HepG2 (cell line): ENCODE data around the gene TAS1R3. TPM values are rescaled to one million over a fixed set of nuclear protein-coding genes. Genes with fewer than 3 reads are reported as not detected.
A peak's percentile ranks its signal among the peaks of the same experiment; 100 is the strongest.

Experiments
- ASH2L ChIP-seq: fragments of 300-600, 200-600 bp; sonication (generic); IDR thresholded peaks from 2 replicates; pipeline ENCODE4 v1.7.0; 2017; ENCODE audit warnings: low read depth, mild to moderate bottlenecking, moderate library complexity, mixed read lengths, low read length; ENCODE audit not compliant: insufficient read length
- FOXA3 ChIP-seq: IDR thresholded peaks from 2 replicates; pipeline ENCODE4 v1.6.1; 2016; ENCODE audit warnings: missing genetic modification reagents, missing compliant biosample characterization
- HNRNPUL1 ChIP-seq: fragments of 200-400 bp; formaldehyde crosslinking; IDR thresholded peaks from 2 replicates; pipeline ENCODE4 v1.6.1; 2017; ENCODE audit warnings: low read depth, mild to moderate bottlenecking, low read length, moderate library complexity
- MATR3 ChIP-seq: sonication (generic); formaldehyde crosslinking; IDR thresholded peaks from 2 replicates; pipeline ENCODE4 v1.4.0; 2020; ENCODE audit warnings: missing genetic modification reagents
- PCBP1 ChIP-seq: fragments of 200-400 bp; formaldehyde crosslinking; IDR thresholded peaks from 2 replicates; pipeline ENCODE4 v1.6.1; 2017; ENCODE audit warnings: mild to moderate bottlenecking, low read depth, low read length, borderline replicate concordance
- SALL2 ChIP-seq: sonication (generic); formaldehyde crosslinking; IDR thresholded peaks from 2 replicates; pipeline ENCODE4 v1.8.1; 2023; ENCODE audit warnings: mild to moderate bottlenecking, missing genetic modification reagents, inconsistent platforms
- SAP130 ChIP-seq: IDR thresholded peaks from 2 replicates; pipeline ENCODE4 v1.6.1; 2016; ENCODE audit warnings: low read depth
- SKI ChIP-seq: fragments of 450-650 bp; IDR thresholded peaks from one replicate; pipeline ENCODE4 v1.6.1; 2018; ENCODE audit warnings: mild to moderate bottlenecking; ENCODE audit not compliant: partially characterized antibody
- SRSF1 ChIP-seq: fragments of 200-400 bp; formaldehyde crosslinking; optimal IDR thresholded peaks from 2 replicates; pipeline ENCODE3; 2017; ENCODE audit warnings: mild to moderate bottlenecking, low read depth, low read length, moderate library complexity
- TRIM22 ChIP-seq: fragments of 450-650 bp; IDR thresholded peaks from 2 replicates; pipeline ENCODE4 v1.6.1; 2017
- U2AF2 ChIP-seq: fragments of 200-400 bp; formaldehyde crosslinking; IDR thresholded peaks from 2 replicates; pipeline ENCODE4 v1.6.1; 2017; ENCODE audit warnings: low read depth, mild to moderate bottlenecking, low read length
- ZNF143 ChIP-seq: sonication (generic); formaldehyde crosslinking; IDR thresholded peaks from 2 replicates; pipeline ENCODE4 v1.4.0; 2020; ENCODE audit warnings: missing genetic modification reagents
- ZNF232 ChIP-seq: sonication (generic); formaldehyde crosslinking; IDR thresholded peaks from 2 replicates; pipeline ENCODE4 v1.4.0; 2020; ENCODE audit warnings: missing genetic modification reagents, borderline replicate concordance
- ZNF577 ChIP-seq: sonication (generic); formaldehyde crosslinking; IDR thresholded peaks from 2 replicates; pipeline ENCODE4 v1.4.0; 2020; ENCODE audit warnings: mild to moderate bottlenecking, low read depth, missing genetic modification reagents, borderline replicate concordance
- ZNF639 ChIP-seq: conservative IDR thresholded peaks from 2 replicates; pipeline ENCODE4 v1.6.1; 2018; ENCODE audit warnings: missing genetic modification reagents
- ZNF713 ChIP-seq: sonication (generic); formaldehyde crosslinking; IDR thresholded peaks from 2 replicates; pipeline ENCODE4 v1.4.0; 2020; ENCODE audit warnings: mild to moderate bottlenecking, missing genetic modification reagents
- ZNF737 ChIP-seq: sonication (generic); formaldehyde crosslinking; IDR thresholded peaks from 2 replicates; pipeline ENCODE4 v1.5.0; 2020; ENCODE audit warnings: missing genetic modification reagents, mild to moderate bottlenecking, borderline replicate concordance
- ZNF773 ChIP-seq: sonication (generic); formaldehyde crosslinking; IDR thresholded peaks from 2 replicates; pipeline ENCODE4 v1.4.0; 2020; ENCODE audit warnings: missing genetic modification reagents, borderline replicate concordance
- ZSCAN29 ChIP-seq: sonication (generic); formaldehyde crosslinking; conservative IDR thresholded peaks from 2 replicates; pipeline ENCODE4 v1.4.0; 2020; ENCODE audit warnings: mild to moderate bottlenecking, missing genetic modification reagents
- polyA plus RNA-seq, 8 experiments: library from polyadenylated mRNA; depleted of rRNA in 3 of 8; stranded (reverse) in 7 of 8; unstranded in 1 of 8; fragments of >200 nt; fragmentation: Illumina TruSeq in 4 of 8; extraction: Trizol in 4 of 8; gene quantifications; 2 replicates each; pipeline versions ENCODE4 v1.2.1 to v1.2.3, GENCODE V29; 2011 to 2016; ENCODE audit warnings: low read depth in 4 of 8, missing spikeins in 1 of 8, mixed read lengths in 1 of 8; ENCODE audit not compliant: insufficient read depth in 1 of 8
- total RNA-seq, 5 experiments: library from RNA; depleted of rRNA; stranded (reverse); fragments of >200 nt; fragmentation: Illumina TruSeq; extraction: Trizol; gene quantifications; 2 replicates each; pipeline ENCODE4 v1.2.3, GENCODE V29; 2016; ENCODE audit warnings: low read depth in 1 of 5
- TF ChIP-seq, protein P1 (sequence below): sonication (generic); formaldehyde crosslinking; IDR thresholded peaks from 2 replicates; pipeline ENCODE4 v1.4.0; 2020; ENCODE audit warnings: missing genetic modification reagents
- TF ChIP-seq, protein P2 (sequence below): sonication (generic); formaldehyde crosslinking; IDR thresholded peaks from 2 replicates; pipeline ENCODE4 v1.4.0; 2020; ENCODE audit warnings: missing genetic modification reagents

Gene TAS1R3
- total and polyA plus RNA-seq, 2 of the 13 experiments (the other 11 are each of a cell fraction or from before 2014, with no cell fraction given): 0.13 to 0.15 TPM

GRCh38 chr1:1307923-1308755, 22.9 kb upstream of the TAS1R3 start, which contains the start of the genes ACAP3 and PUSL1 (continued):
- TF ChIP-seq ZNF713 (CRISPR knock-in tag): no peak
- TF ChIP-seq ZNF639: peak; percentile 93
- peak; percentile 97 for TF ChIP-seq SAP130
- TF ChIP-seq, protein P1, sequence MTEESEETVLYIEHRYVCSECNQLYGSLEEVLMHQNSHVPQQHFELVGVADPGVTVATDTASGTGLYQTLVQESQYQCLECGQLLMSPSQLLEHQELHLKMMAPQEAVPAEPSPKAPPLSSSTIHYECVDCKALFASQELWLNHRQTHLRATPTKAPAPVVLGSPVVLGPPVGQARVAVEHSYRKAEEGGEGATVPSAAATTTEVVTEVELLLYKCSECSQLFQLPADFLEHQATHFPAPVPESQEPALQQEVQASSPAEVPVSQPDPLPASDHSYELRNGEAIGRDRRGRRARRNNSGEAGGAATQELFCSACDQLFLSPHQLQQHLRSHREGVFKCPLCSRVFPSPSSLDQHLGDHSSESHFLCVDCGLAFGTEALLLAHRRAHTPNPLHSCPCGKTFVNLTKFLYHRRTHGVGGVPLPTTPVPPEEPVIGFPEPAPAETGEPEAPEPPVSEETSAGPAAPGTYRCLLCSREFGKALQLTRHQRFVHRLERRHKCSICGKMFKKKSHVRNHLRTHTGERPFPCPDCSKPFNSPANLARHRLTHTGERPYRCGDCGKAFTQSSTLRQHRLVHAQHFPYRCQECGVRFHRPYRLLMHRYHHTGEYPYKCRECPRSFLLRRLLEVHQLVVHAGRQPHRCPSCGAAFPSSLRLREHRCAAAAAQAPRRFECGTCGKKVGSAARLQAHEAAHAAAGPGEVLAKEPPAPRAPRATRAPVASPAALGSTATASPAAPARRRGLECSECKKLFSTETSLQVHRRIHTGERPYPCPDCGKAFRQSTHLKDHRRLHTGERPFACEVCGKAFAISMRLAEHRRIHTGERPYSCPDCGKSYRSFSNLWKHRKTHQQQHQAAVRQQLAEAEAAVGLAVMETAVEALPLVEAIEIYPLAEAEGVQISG (CRISPR knock-in tag): peak; percentile 86
- TF ChIP-seq FOXA3 (CRISPR knock-in tag): 0 out of 2 replicates have a peak, but pooled peaks have one; percentile 6
- TF ChIP-seq ZNF773: 0 out of 2 replicates have a peak, but pooled peaks have one; percentile 36
- TF ChIP-seq ZNF737: no peak
- TF ChIP-seq ZNF232 (CRISPR knock-in tag): 0 out of 2 replicates have a peak, but pooled peaks have one; percentile 15
- no peak for TF ChIP-seq SRSF1
- TF ChIP-seq SKI: peak; percentile 87
- TF ChIP-seq MATR3 (CRISPR knock-in tag): no peak
- peak; percentile 54; the same call in 1 of the 2 replicates for TF ChIP-seq ZNF143
- TF ChIP-seq ZNF577 (CRISPR knock-in tag): no peak
- TF ChIP-seq ZSCAN29 (CRISPR knock-in tag): no peak
- peak; percentile 36; the same call in 1 of the 2 replicates for TF ChIP-seq SALL2 (CRISPR knock-in tag)
- TF ChIP-seq, protein P2, sequence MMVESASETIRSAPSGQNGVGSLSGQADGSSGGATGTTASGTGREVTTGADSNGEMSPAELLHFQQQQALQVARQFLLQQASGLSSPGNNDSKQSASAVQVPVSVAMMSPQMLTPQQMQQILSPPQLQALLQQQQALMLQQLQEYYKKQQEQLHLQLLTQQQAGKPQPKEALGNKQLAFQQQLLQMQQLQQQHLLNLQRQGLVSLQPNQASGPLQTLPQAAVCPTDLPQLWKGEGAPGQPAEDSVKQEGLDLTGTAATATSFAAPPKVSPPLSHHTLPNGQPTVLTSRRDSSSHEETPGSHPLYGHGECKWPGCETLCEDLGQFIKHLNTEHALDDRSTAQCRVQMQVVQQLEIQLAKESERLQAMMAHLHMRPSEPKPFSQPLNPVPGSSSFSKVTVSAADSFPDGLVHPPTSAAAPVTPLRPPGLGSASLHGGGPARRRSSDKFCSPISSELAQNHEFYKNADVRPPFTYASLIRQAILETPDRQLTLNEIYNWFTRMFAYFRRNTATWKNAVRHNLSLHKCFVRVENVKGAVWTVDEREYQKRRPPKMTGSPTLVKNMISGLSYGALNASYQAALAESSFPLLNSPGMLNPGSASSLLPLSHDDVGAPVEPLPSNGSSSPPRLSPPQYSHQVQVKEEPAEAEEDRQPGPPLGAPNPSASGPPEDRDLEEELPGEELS (CRISPR knock-in tag): 0 out of 2 replicates have a peak, but pooled peaks have one; percentile 30
- TF ChIP-seq HNRNPUL1: no peak
- no peak for TF ChIP-seq TRIM22
- TF ChIP-seq U2AF2: no peak
- TF ChIP-seq ASH2L: peak; percentile 75
- no peak for TF ChIP-seq PCBP1
